Naive thymus-derived CD4-positive, alpha-beta T cell (primary cell): Measurements from ENCODE around the gene PRAC2. TPM values are rescaled to one million over a fixed set of nuclear protein-coding genes. Genes with fewer than 3 reads are reported as not detected.

ENCODE experiments used
- ATAC-seq: fragments of 150-1000 bp; cut with Tn5 transposase; 2 replicates; pipeline ENCODE4 v1.10.0; 2021; ENCODE audit warnings: mild to moderate bottlenecking, moderate library complexity
- CTCF ChIA-PET: fragments of 350-600 bp; sonication (Branson Sonifier 250); formaldehyde crosslinking; loops from one replicate; lab custom pipeline; 2021; ENCODE audit warnings: antibody characterized with exemption; lab: Charles Lee
- POLR2A ChIA-PET: fragments of 350-600 bp; sonication (Branson Sonifier 250); formaldehyde crosslinking; loops from one replicate; lab custom pipeline; 2021; ENCODE audit warnings: antibody characterized with exemption, inconsistent platforms; lab: Charles Lee
- DNase-seq, 9 donors: peaks; one replicate each; pipeline versions ENCODE4 v3.0.0 to v3.0.0-alpha.2; 2020 to 2022; ENCODE audit warnings: mixed read lengths in 1 of 9
- H3K27ac ChIP-seq: one replicate; pipeline ENCODE4 v1.7.0; 2013; ENCODE audit warnings: mild to moderate bottlenecking, low read depth, low read length, moderate library complexity
- H3K27me3 ChIP-seq, 2 donors: one replicate each; pipeline ENCODE4 v1.7.0; 2013; ENCODE audit warnings: low read length in 2 of 2, mild to moderate bottlenecking in 2 of 2, moderate library complexity in 2 of 2; ENCODE audit not compliant: control insufficient read depth in 2 of 2, insufficient read depth in 2 of 2
- H3K36me3 ChIP-seq, 3 experiments: 1 replicate in 2 of 3; 2 replicates in 1 of 3; pipeline ENCODE4 v1.7.0; 2013; ENCODE audit warnings: low read length in 3 of 3, mild to moderate bottlenecking in 3 of 3, moderate library complexity in 1 of 3; ENCODE audit not compliant: insufficient read depth in 3 of 3, control insufficient read depth in 2 of 3
- H3K4me1 ChIP-seq, 2 donors: one replicate each; pipeline ENCODE4 v1.7.0; 2013; ENCODE audit warnings: low read length in 2 of 2, mild to moderate bottlenecking in 2 of 2, moderate library complexity in 1 of 2; ENCODE audit not compliant: control insufficient read depth in 2 of 2, insufficient read depth in 2 of 2
- H3K4me3 ChIP-seq: 2 replicates; pipeline ENCODE4 v1.7.0; 2013; ENCODE audit warnings: mild to moderate bottlenecking, low read length
- H3K9me3 ChIP-seq, 3 experiments: 1 replicate in 2 of 3; 2 replicates in 1 of 3; pipeline ENCODE4 v1.7.0; 2013; ENCODE audit warnings: low read length in 3 of 3; ENCODE audit not compliant: control insufficient read depth in 2 of 3
- H3K27ac Mint-ChIP-seq, 9 donors: one replicate each; pipeline ENCODE4 v1.8.0; 2020 to 2022; ENCODE audit warnings: mixed read lengths in 9 of 9, mild to moderate bottlenecking in 8 of 9, moderate library complexity in 5 of 9, inconsistent platforms in 2 of 9
- H3K27me3 Mint-ChIP-seq, 5 donors: one replicate each; pipeline ENCODE4 v1.8.0; 2021 to 2022; ENCODE audit warnings: mixed read lengths in 5 of 5, mild to moderate bottlenecking in 1 of 5
- H3K36me3 Mint-ChIP-seq, 5 donors: one replicate each; pipeline ENCODE4 v1.8.0; 2020 to 2022; ENCODE audit warnings: mixed read lengths in 5 of 5, mild to moderate bottlenecking in 3 of 5, inconsistent platforms in 1 of 5
- H3K4me1 Mint-ChIP-seq, 7 donors: one replicate each; pipeline ENCODE4 v1.8.0; 2020 to 2022; ENCODE audit warnings: mixed read lengths in 7 of 7, mild to moderate bottlenecking in 3 of 7, inconsistent platforms in 1 of 7
- H3K4me3 Mint-ChIP-seq, 10 donors: one replicate each; pipeline ENCODE4 v1.8.0; 2020 to 2022; ENCODE audit warnings: mild to moderate bottlenecking in 10 of 10, mixed read lengths in 10 of 10, moderate library complexity in 6 of 10, inconsistent platforms in 2 of 10
- H3K9me3 Mint-ChIP-seq, 11 donors: one replicate each; pipeline ENCODE4 v1.8.0; 2020 to 2022; ENCODE audit warnings: mixed read lengths in 11 of 11, mild to moderate bottlenecking in 4 of 11, inconsistent platforms in 1 of 11, moderate library complexity in 1 of 11
- intact Hi-C, 2 donors: fragments of 100-400 bp; cut with micrococcal nuclease; formaldehyde crosslinking; loops; one replicate each; pipeline ENCODE4 v1.15.1; 2023
- polyA plus RNA-seq, 2 donors: library from polyadenylated mRNA; unstranded; fragments of 300-500 nt; fragmentation: Illumina TruSeq; gene quantifications; one replicate each; pipeline ENCODE4 v1.2.3, GENCODE V29; 2021
- total RNA-seq, 6 experiments: library from RNA in 5 of 6; stranded (reverse) in 5 of 6; gene quantifications; 1 replicate in 5 of 6; 2 replicates in 1 of 6; pipeline ENCODE4 v1.2.3 and lab custom pipeline; 2021 to 2026

The PRAC2 gene
- total and polyA plus RNA-seq, 7 experiments from 2014 or later, result not detected

- H3K9me3 Mint-ChIP-seq, result peaks cover 0 to 21% (median 5%) of the 10 kb centered on the region in 11 donors
- peaks cover 31 to 72% of the 10 kb centered on the region in 2 donors for H3K27me3 ChIP-seq
- H3K9me3 ChIP-seq, result no peaks in the 10 kb centered on the region
- H3K36me3 Mint-ChIP-seq, result peaks cover 0 to 8% (median 0%) of the 10 kb centered on the region in 5 donors
- no peak overlapping the region for H3K27ac ChIP-seq
- ChIA-PET CTCF (no interaction called here), POLR2A (interaction anchor here (1.0 to 1.2 kb wide), 2 partner anchors 19 to 33 kb away, joined by 3 to 5 read pairs; no protein-coding TSS in a partner anchor)
- H3K27me3 Mint-ChIP-seq, result peaks cover 61 to 96% (median 84%) of the 10 kb centered on the region in 5 donors
- intact Hi-C loops, result loop anchor here in 1 of 2 donors (2.0 to 10.0 kb wide), 2 partner anchors 15 to 275 kb away; partner anchors contain the start of gene IGF2BP1
- DNase-seq (no peak), ATAC-seq (no peak)
- H3K36me3 ChIP-seq, result no peaks in the 10 kb centered on the region
- peak overlapping the region in 3 of 9 donors; percentile 52 to 80 (median 58) for H3K27ac Mint-ChIP-seq
- H3K4me3 ChIP-seq, result no peak overlapping the region
- H3K4me1 Mint-ChIP-seq, result peaks cover 14 to 56% (median 32%) of the 10 kb centered on the region in 7 donors
- peaks cover 17 to 29% of the 10 kb centered on the region in 2 donors for H3K4me1 ChIP-seq
- H3K4me3 Mint-ChIP-seq, result peak overlapping the region in 8 of 10 donors; percentile 25 to 73 (median 48)
Measured at GRCh38 chr17:48719642-48720265, 3.2 kb upstream of the PRAC2 start.

GRCh38 chr17:48720266-48721008 lies 2.5 kb upstream of the PRAC2 start:
- no peaks in the 10 kb centered on the region for H3K9me3 ChIP-seq

GRCh38 chr17:48721009-48721402 lies 2.0 kb upstream of the PRAC2 start:
- Mint-ChIP-seq H3K27ac (peak overlapping the region in 1 of 9 donors; percentile 80), H3K9me3 (peaks cover 0 to 21% (median 5%) of the 10 kb centered on the region in 11 donors), H3K27me3 (peaks cover 71 to 99% (median 86%) of the 10 kb centered on the region in 5 donors), H3K4me1 (peaks cover 20 to 58% (median 37%) of the 10 kb centered on the region in 7 donors), H3K4me3 (peak overlapping the region in 1 of 10 donors; percentile 46), H3K36me3 (peaks cover 0 to 8% (median 0%) of the 10 kb centered on the region in 5 donors)
- Histone ChIP-seq H3K27ac (no peak overlapping the region), H3K36me3 (no peaks in the 10 kb centered on the region), H3K4me1 (peaks cover 22 to 37% of the 10 kb centered on the region in 2 donors), H3K27me3 (peaks cover 31 to 84% of the 10 kb centered on the region in 2 donors), H3K9me3 (no peaks in the 10 kb centered on the region), H3K4me3 (no peak overlapping the region)
- DNase-seq (no peak), ATAC-seq (no peak)
- intact Hi-C loops, result loop anchor here in 1 of 2 donors (10.0 kb wide), 1 partner anchor 274 kb away; the partner anchor contains the start of gene IGF2BP1
- CTCF ChIA-PET, result interaction anchor here (0.8 kb wide), 1 partner anchor 8 kb away, joined by 4 read pairs; no protein-coding TSS in a partner anchor
- POLR2A ChIA-PET, result no interaction called here

More at GRCh38 chr17:48720266-48721008, 2.5 kb upstream of the PRAC2 start:
- DNase-seq, result no peak
- no peaks in the 10 kb centered on the region for H3K36me3 ChIP-seq
- peaks cover 22 to 36% of the 10 kb centered on the region in 2 donors for H3K4me1 ChIP-seq
- ATAC-seq, result no peak
- Mint-ChIP-seq H3K27me3 (peaks cover 66 to 98% (median 86%) of the 10 kb centered on the region in 5 donors), H3K4me1 (peaks cover 19 to 61% (median 37%) of the 10 kb centered on the region in 7 donors), H3K9me3 (peaks cover 0 to 21% (median 5%) of the 10 kb centered on the region in 11 donors), H3K27ac (peak overlapping the region in 5 of 9 donors; percentile 18 to 80 (median 58)), H3K4me3 (peak overlapping the region in 7 of 10 donors; percentile 34 to 54 (median 42)), H3K36me3 (peaks cover 0 to 8% (median 0%) of the 10 kb centered on the region in 5 donors)
- CTCF ChIA-PET, result no interaction called here
- intact Hi-C loops, result loop anchor here in 1 of 2 donors (10.0 kb wide), 1 partner anchor 274 kb away; the partner anchor contains the start of gene IGF2BP1
- peaks cover 31 to 79% of the 10 kb centered on the region in 2 donors for H3K27me3 ChIP-seq
- H3K27ac ChIP-seq, result no peak overlapping the region
- POLR2A ChIA-PET, result interaction anchor here (1.2 kb wide), 1 partner anchor 33 kb away, joined by 3 read pairs; no protein-coding TSS in a partner anchor
- no peak overlapping the region for H3K4me3 ChIP-seq

GRCh38 chr17:48722201-48722907 lies 631 bp upstream of the PRAC2 start, which contains the start of gene PRAC1:
TSS of gene PRAC1 (minus strand) at chr17:48722518. CDS start at chr17:48722392, 126 bp downstream.
- H3K4me3 ChIP-seq, result no peak within 1 kb of the TSS
- no peaks in the 10 kb centered on the region for H3K36me3 ChIP-seq
- no peaks in the 10 kb centered on the region for H3K9me3 ChIP-seq
- CTCF ChIA-PET, result interaction anchor here (0.9 to 3.0 kb wide), 2 partner anchors 44 to 116 kb away, joined by 3 to 9 read pairs; no protein-coding TSS in a partner anchor
- Mint-ChIP-seq H3K4me1 (peaks cover 20 to 63% (median 44%) of the 10 kb centered on the region in 7 donors), H3K27me3 (peaks cover 83 to 99% (median 91%) of the 10 kb centered on the region in 5 donors), H3K27ac (peak within 1 kb of the TSS in 3 of 9 donors; percentile 41 to 87 (median 60)), H3K4me3 (peak within 1 kb of the TSS in 7 of 10 donors; percentile 29 to 79 (median 73)), H3K36me3 (peaks cover 0 to 8% (median 0%) of the 10 kb centered on the region in 5 donors), H3K9me3 (peaks cover 0 to 21% (median 5%) of the 10 kb centered on the region in 11 donors)
- intact Hi-C loops, result loop anchor here in 1 of 2 donors (10.0 kb wide), 1 partner anchor 272 kb away; the partner anchor contains the start of gene IGF2BP1
- H3K4me1 ChIP-seq, result peaks cover 22 to 37% of the 10 kb centered on the region in 2 donors
- no peak within 1 kb of the TSS for H3K27ac ChIP-seq
- POLR2A ChIA-PET, result no interaction called here
- peaks cover 42 to 91% of the 10 kb centered on the region in 2 donors for H3K27me3 ChIP-seq
- ATAC-seq, result no peak
- no peak for DNase-seq

GRCh38 chr17:48723423-48724250 lies 652 bp downstream of the PRAC2 start:
- intact Hi-C loops, result loop anchor here (1.0 to 10.0 kb wide), 6 partner anchors 25 to 271 kb away; partner anchors contain the start of gene IGF2BP1 (in 1 of the 2)
- H3K9me3 Mint-ChIP-seq, result peaks cover 0 to 13% (median 2%) of the 10 kb centered on the region in 11 donors
- ChIA-PET POLR2A (interaction anchor here (0.6 to 1.0 kb wide), 2 partner anchors 9 to 277 kb away, joined by 3 to 6 read pairs; no protein-coding TSS in a partner anchor), CTCF (interaction anchor here (0.6 to 3.0 kb wide), 5 partner anchors 32 to 643 kb away, joined by 3 to 17 read pairs (median 6); no protein-coding TSS in a partner anchor)
- peak overlapping the region in 4 of 9 donors; percentile 32 to 87 (median 47) for H3K27ac Mint-ChIP-seq
- peaks cover 84 to 99% (median 89%) of the 10 kb centered on the region in 5 donors for H3K27me3 Mint-ChIP-seq
- peak overlapping the region; percentile 23 for H3K4me3 ChIP-seq
- H3K9me3 ChIP-seq, result no peaks in the 10 kb centered on the region
- no peaks in the 10 kb centered on the region for H3K36me3 ChIP-seq
- peaks cover 0 to 8% (median 0%) of the 10 kb centered on the region in 5 donors for H3K36me3 Mint-ChIP-seq
- peaks cover 42 to 90% of the 10 kb centered on the region in 2 donors for H3K27me3 ChIP-seq
- ATAC-seq, result no peak
- DNase-seq, result peak in 2 of 9 donors; percentile 30 to 43
- no peak overlapping the region for H3K27ac ChIP-seq
- H3K4me3 Mint-ChIP-seq, result peak overlapping the region; percentile 50 to 82 (median 74)
- peaks cover 26 to 40% of the 10 kb centered on the region in 2 donors for H3K4me1 ChIP-seq
- peaks cover 26 to 62% (median 42%) of the 10 kb centered on the region in 7 donors for H3K4me1 Mint-ChIP-seq
